ENCODE data around the gene NGDN.
"Not testable (repeated sequence)": the region's sequence is repeated elsewhere in the genome, so short reads cannot be mapped to it uniquely, and the experiment has no call there.

Gene NGDN

GRCh38 chr14:23469127-23469905 lies at the start of gene NGDN:
NGDN (plus strand) TSS chr14:23469703; CDS start chr14:23469716, 13 bp downstream.
- TF ChIP-seq CTCF (IDR thresholded peaks at IDR 0.05; ENCODE audit: low read depth, low read length): peak; percentile 85
- DNase-seq (ENCODE audit: low read depth, low spot score): peak; percentile 100
- in situ Hi-C loops (cut with HindIII; ENCODE audit: low sequenced_read_pairs): no loop called here
- peak within 1 kb of the TSS; percentile 92 for H3K4me3 ChIP-seq (ENCODE audit: low read depth, low read length)

GRCh38 chr14:23421594-23421993 lies 47.9 kb upstream of the NGDN start:
- no peak for DNase-seq (ENCODE audit: low read depth, low spot score)
- in situ Hi-C loops (cut with HindIII; ENCODE audit: low sequenced_read_pairs): no loop called here
- no peak for TF ChIP-seq CTCF (IDR thresholded peaks at IDR 0.05; ENCODE audit: low read depth, low read length)
- H3K4me3 ChIP-seq (ENCODE audit: low read depth, low read length): no peak overlapping the region

GRCh38 chr14:23423657-23424056 lies 45.8 kb upstream of the NGDN start:
- no peak overlapping the region for H3K4me3 ChIP-seq (ENCODE audit: low read depth, low read length)
- no peak for DNase-seq (ENCODE audit: low read depth, low spot score)
- in situ Hi-C loops (cut with HindIII; ENCODE audit: low sequenced_read_pairs): no loop called here
- no peak for TF ChIP-seq CTCF (IDR thresholded peaks at IDR 0.05; ENCODE audit: low read depth, low read length)

GRCh38 chr14:23425169-23425568 lies 44.3 kb upstream of the NGDN start:
- no peak for DNase-seq (ENCODE audit: low read depth, low spot score)
- in situ Hi-C loops (cut with HindIII; ENCODE audit: low sequenced_read_pairs): no loop called here
- TF ChIP-seq CTCF (IDR thresholded peaks at IDR 0.05; ENCODE audit: low read depth, low read length): no peak
- H3K4me3 ChIP-seq (ENCODE audit: low read depth, low read length): no peak overlapping the region

GRCh38 chr14:23425798-23426197 lies 43.7 kb upstream of the NGDN start:
- in situ Hi-C loops (cut with HindIII; ENCODE audit: low sequenced_read_pairs); H3K4me3 ChIP-seq (ENCODE audit: low read depth, low read length); DNase-seq (ENCODE audit: low read depth, low spot score): not testable (repeated sequence)

GRCh38 chr14:23428686-23429495 lies 40.6 kb upstream of the NGDN start:
- DNase-seq (ENCODE audit: low read depth, low spot score): no peak
- in situ Hi-C loops (cut with HindIII; ENCODE audit: low sequenced_read_pairs): no loop called here
- no peak for TF ChIP-seq CTCF (IDR thresholded peaks at IDR 0.05; ENCODE audit: low read depth, low read length)
- H3K4me3 ChIP-seq (ENCODE audit: low read depth, low read length): no peak overlapping the region
